ENCODE measurements around the gene CHCHD5. TPM values are rescaled to one million over a fixed set of nuclear protein-coding genes. Genes with fewer than 3 reads are reported as not detected.
A peak's percentile ranks its signal among the peaks of the same experiment; 100 is the strongest.

Gene CHCHD5
- total and polyA plus RNA-seq, 10 of the 15 experiments (the other 5 are each of a cell fraction or from before 2014, with no cell fraction given) = 16.4 to 118 (median 45.2) TPM

- TF ChIP-seq CUX1 (IDR thresholded peaks at IDR 0.05; ENCODE audit: insufficient replicate concordance, low read depth, low read length) (no peak), MEF2A (IDR thresholded peaks at IDR 0.05; ENCODE audit: insufficient read depth, low read depth, low read length) (peak; percentile 35; the same call in 1 of the 2 replicates), TBL1XR1 (IDR thresholded peaks at IDR 0.05; ENCODE audit: low read depth, low read length) (peak; percentile 96), MTA3 (IDR thresholded peaks at IDR 0.05; ENCODE audit: borderline replicate concordance, low read length) (peak; percentile 73; the same call in 1 of the 2 replicates), SPI1 (IDR thresholded peaks at IDR 0.05; ENCODE audit: borderline replicate concordance, insufficient read depth, low read depth, low read length) (peak; percentile 92), JUND (IDR thresholded peaks at IDR 0.05; ENCODE audit: low read depth, low read length) (no peak), LARP7 (IDR thresholded peaks at IDR 0.05) (no peak), MYB (IDR thresholded peaks at IDR 0.05; ENCODE audit: borderline replicate concordance, low read depth, low read length) (no peak), RAD21 (IDR thresholded peaks at IDR 0.05; ENCODE audit: insufficient read depth, low read depth, low read length) (no peak), ZBTB33 (IDR thresholded peaks at IDR 0.05) (no peak), BACH1 (IDR thresholded peaks at IDR 0.05; ENCODE audit: borderline replicate concordance) (no peak), BMI1 (IDR thresholded peaks at IDR 0.05; ENCODE audit: borderline replicate concordance) (no peak), NKRF (conservative IDR thresholded peaks at IDR 0.05) (no peak), MYC (IDR thresholded peaks at IDR 0.05; ENCODE audit: insufficient read depth, insufficient read length, insufficient replicate concordance, low read length, severe bottlenecking) (no peak), CEBPB (IDR thresholded peaks at IDR 0.05; ENCODE audit: borderline replicate concordance in 1 of 2, low read depth in 2 of 2, low read length in 2 of 2) (no peak), KDM1A (IDR thresholded peaks at IDR 0.05; ENCODE audit: borderline replicate concordance) (no peak), TCF3 (IDR thresholded peaks at IDR 0.05; ENCODE audit: borderline replicate concordance, insufficient read depth, low read depth, low read length) (no peak), KAT2A (conservative IDR thresholded peaks at IDR 0.05; ENCODE audit: control insufficient read depth, low read depth, low read length) (no peak), RCOR1 (conservative IDR thresholded peaks at IDR 0.05; ENCODE audit: low read depth, low read length) (no peak), BCL11A (IDR thresholded peaks at IDR 0.05; ENCODE audit: low read depth, low read length) (peak; percentile 68; the same call in 1 of the 2 replicates)
Measured at GRCh38 chr2:112636605-112637288, 52.3 kb downstream of the CHCHD5 start (continued).
